GM12874 (cell line): Measurements from ENCODE around the gene GAN.

Source experiments
- CTCF ChIP-seq: IDR thresholded peaks from 2 replicates; pipeline ENCODE4 v1.5.1; 2011; ENCODE audit warnings: low read depth, mild to moderate bottlenecking, control low read depth, low read length, moderate library complexity; ENCODE audit not compliant: insufficient read depth

The GAN gene

GRCh38 chr16:81421536-81421935 is 106.8 kb downstream of the GAN start:
- TF ChIP-seq CTCF = no peak

DNA sequence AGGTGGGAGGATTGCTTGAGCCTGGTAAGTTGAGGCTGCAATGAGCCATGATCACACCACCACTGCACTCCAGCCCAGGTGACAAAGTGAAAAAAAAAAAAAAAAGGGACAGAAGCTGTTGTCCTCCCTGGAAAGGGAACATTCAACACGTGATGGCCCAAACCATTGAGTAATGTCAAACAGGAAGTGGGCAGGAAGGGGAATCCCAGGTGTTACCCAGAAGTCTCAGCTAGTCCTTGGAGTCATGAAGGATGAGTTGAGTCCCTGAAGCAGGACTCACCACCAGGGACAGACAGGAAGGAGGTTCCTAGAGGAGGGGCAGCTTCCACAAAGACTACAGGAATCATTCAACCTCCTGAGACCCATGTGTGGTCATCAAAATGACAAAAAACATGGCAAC is 110.0 kb downstream of the GAN start:
- no peak for TF ChIP-seq CTCF

GRCh38 chr16:81427219-81427618 is 112.5 kb downstream of the GAN start:
- no peak for TF ChIP-seq CTCF

DNA sequence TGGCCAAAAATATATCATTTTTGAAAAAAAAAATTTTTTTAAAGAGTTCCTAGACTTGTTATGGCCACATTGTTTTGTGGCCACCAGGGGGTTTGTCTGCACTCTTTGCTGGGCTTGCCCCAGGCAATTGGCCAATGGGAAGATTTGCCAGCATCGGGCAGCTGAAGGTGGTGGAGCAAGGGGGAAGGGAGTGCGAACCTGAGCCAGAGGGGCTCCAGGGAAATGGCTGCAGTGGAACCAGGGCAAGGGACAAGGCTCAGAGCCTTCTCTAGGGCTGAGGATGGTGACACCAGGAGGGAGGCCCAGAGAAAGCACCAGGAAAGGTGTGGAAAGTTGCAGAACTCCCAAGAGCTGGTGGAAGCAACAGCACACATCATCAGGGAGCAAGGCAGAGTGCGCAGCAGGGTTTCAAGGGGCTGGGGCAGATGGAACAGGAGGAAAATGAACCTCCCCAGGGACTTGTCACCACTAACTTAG is 114.3 kb downstream of the GAN start:
- peak; percentile 52 for TF ChIP-seq CTCF

DNA sequence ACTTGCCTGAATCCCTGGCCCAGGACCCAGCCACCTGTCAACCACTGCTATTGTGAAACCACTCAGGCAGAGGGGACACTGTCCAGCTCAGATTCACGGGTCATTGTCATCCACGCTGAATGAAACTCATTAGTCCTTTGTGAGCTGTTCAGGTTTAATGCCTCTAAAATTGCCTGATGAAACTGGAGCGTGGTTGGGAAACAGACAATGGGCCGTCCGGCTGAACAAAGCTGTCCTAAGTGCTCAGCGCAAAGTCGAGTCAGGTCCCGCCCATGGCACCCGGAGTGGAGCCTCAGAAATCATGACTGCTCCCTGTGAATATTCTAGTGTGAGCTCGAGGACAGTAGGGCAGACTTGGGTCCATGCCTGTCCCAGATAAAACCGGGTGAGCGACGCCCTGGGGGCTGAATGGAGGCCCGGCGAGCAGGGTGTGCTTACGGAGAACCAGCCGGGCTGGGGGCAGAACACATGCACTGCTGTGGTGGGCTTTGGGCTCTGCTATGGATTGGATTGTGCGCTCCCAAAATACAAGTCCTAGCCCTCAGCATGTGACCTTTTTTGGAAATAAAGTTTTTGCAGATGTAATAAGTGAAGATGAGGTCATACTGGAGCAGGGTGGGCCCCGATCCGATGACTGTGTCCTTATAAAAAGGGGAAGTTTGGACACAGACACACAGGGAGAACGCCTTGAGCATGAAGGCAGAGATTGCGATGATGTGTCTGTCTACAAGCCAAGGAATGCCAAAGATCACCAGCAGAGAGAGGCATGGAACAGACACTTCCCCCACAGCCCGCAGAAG is 117.0 kb downstream of the GAN start:
- TF ChIP-seq CTCF = no peak

- TF ChIP-seq CTCF = no peak
These were observed 118.3 kb downstream of the GAN start for GRCh38 chr16:81432937-81433557.

DNA sequence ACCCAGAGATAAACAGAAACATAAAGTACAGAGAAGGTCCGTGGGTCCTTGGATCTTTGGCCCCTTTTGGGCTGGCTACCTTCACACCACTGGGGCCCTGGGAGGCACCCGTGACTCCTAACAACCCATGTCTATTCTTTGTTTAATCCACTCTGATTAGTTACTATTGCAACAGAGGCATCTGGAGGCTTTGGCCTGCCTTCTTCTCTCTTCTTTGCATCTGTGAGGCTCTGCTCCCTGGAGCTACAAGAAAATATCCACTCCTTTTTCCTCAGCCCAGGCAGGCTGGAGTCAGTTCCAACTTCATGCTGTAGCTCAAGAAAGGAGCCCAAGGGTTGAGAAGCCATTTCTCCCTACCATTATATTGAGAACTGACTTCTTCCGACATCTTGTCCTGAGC is 120.3 kb downstream of the GAN start:
- TF ChIP-seq CTCF = no peak
